GM19324 (cell line): ENCODE data around the gene NOS1.
A peak's percentile ranks its signal among the peaks of the same experiment; 100 is the strongest.
"Not testable (repeated sequence)": the region's sequence is repeated elsewhere in the genome, so short reads cannot be mapped to it uniquely, and the experiment has no call there.

ENCODE experiments used
- ATAC-seq: cut with Tn5 transposase; IDR thresholded peaks from one replicate; pipeline ENCODE4 v1.9.1; 2021; ENCODE audit warnings: mild to moderate bottlenecking, moderate library complexity; ENCODE audit not compliant: unreplicated experiment, low FRiP score

The NOS1 gene

DNA sequence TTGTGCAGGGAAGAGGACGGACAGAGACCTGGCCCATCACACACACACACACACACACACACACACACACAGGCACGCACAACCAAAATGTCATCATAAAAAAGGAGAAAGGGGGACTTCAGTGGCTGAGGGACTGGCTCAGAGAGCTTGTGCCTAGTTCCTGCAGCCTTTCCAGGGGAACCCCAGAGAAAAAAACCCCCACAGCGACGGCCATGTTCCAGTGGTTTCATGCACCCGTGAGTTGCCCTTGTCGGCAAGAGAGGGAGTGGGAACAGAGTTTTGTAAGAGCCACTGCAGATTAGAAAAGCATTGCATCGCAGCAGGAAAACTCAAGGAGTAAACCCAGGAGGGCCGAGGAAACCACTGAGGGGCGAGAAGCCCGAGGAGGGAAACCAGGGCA lies 146.6 kb downstream of the NOS1 start:
- ATAC-seq = no peak

DNA sequence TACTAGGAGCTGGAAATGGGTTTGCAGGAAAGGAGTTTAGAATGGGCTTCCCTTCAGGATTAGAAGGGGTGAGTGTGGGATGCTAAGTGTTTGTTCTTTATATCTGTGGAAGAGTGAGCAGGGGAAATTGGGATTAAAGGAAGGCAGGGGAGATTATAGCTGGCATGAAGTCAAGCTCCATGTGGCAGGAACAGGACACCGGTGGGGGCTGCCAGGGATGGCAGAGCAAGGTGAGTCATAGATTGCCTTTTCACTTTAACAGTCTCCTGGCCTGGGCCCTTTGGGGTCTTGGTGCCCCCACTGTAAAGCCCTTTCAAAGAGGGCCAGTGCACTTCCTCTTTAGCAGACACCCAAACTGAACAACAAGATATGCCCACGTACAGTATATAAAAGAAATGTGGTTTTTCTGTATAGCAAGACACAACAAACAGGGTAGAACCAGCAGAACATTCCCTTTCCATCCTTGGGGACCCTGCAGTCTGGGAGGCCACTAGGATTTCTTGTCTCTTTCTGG lies 148.1 kb downstream of the NOS1 start:
- no peak for ATAC-seq

DNA sequence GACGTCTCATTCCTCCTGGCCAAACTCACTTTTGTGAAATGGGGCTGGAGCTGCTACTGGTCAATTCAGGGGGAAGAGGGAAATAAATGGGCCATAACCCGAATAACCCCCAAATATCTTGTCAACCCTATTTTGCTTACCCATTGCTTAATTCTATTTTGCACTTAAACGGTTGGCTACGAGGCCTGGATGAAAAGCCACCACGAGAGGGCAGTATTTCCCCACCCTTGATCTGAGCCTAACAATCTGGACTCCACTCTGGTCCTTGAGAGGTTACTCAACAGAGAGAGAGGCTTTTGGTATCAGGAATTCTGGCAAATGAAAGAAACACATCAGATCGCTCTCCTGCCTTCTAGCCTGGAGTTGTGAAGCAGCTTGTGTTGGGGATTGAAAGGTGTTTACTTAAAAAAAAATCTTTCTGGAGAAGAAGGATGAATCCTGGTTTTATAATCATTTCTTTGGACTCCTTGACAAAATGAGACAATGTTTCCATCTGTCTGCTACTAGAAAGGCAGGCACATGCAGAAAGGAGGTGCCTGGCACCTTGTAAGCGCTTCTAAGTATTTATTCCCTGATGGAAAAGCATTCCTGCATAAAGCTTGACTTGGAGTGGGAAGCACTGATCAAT lies 148.7 kb downstream of the NOS1 start:
- no peak for ATAC-seq

DNA sequence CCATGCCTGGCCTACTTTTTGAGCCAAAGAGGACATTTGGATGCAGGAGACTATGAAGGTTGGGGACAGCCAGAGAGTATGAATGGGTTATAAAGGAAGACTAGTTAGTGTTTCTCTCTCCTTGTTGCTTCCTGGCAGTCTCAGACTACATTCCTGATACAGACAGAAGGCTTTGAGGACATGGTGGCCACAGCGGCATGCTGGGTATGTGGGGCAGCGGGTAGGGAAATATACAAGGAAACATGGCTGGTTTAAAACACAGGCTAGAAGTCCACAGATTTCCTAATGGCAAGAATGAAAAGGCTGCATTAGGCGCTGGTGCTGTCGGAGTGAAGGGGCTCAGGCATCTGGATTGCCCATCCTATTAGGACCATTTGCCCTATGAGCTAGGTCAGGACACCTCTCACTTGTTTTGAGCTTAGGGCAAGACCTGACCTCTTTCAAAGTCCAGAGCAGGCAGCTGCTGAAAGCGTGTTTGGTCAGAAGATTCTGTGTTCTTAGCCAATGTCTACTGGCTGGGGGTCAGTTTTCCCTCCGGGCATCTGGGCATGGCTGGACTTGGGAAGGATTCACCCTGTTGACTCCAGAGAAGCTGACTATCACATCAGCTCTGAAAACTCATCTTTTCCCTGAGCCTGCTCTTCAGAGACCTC lies 151.0 kb downstream of the NOS1 start:
- no peak for ATAC-seq

DNA sequence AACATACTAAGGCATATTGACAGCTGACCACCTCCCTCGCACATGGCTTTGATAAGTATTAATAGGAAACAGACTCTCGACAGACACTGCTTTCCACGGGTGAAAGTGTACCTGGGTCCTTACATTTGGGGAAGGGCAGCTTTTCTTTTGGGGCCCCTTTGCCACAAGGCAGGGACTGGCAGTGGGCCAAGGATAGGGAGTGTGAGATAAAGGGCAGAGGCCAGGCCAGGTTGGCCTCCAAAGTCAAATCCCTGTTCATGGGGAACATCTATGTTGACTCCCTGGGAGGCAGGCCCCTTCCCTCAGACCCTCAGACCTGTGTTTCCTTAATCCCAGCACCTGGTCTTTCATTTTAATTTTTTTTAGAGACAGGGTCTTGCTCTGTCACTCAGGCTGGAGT lies 151.8 kb downstream of the NOS1 start:
- no peak for ATAC-seq

DNA sequence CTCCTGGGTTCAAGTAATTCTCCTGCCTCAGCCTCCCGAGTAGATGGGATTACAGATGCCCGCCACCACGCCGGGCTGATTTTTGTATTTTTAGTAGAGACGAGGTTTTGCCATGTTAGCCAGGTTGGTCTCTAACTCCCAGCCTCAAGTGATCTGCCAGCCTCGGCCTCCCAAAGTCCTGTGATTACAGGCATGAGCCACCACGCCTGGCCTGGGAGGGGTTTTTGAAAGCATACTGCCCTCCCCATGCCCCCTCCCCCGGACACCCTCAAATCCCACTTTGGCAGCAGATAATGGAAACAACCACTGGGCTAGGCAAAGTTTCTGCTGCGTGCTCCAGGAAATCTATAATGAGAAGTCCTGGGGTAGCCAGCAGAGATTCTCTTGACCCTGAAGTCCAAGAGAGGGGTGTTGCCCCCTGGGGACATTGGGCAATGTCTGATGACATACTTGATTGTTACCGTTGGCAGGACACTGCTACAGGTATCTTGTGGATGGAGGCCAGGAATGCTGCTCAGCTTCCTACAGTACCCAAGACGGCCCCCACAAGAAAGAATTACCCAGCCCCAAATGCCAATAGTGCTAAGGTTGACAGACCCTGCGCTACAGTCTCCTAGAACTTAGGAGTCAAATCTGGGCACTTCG lies 152.5 kb downstream of the NOS1 start:
- no peak for ATAC-seq

DNA sequence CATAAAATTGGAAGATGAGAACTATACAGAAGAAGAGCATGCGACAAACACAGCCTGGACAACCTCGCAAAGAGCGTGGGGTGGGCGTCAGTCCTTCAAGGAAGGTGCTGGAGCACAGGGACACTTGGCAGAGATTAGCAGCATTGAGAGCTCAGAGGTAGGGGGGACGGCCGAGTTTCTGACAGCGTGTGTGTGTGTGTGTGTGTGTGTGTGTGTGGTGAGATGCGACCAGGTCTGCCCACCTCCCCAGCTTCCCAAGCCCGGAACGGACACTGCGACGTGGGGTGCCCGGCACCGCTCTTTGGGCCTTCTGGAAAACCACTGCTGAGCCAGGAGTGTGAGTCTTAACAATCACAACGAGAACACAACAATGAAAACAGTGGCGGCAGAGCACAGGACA lies 153.2 kb downstream of the NOS1 start:
- ATAC-seq = no peak

DNA sequence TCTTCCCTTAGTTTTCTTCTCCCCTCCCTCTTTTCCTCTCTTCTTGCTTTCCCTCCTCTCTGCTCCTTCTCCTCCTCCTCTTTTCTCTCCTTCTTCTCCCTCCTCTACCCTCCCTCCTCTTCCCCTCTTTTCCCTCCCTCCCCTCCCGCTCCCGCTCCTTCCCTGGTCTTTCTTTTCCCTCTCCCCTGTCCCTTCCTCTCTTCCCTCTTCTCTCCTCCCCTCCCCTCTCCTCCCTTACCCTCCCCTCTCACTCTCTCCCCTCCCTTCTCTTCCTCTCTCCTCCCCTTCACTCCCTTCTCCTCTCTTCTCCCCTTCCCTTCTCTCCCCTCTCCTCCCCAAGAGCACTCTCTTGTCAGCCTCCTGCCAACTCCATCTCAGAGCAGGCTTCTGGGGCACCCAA lies 153.8 kb downstream of the NOS1 start:
- ATAC-seq = no peak

DNA sequence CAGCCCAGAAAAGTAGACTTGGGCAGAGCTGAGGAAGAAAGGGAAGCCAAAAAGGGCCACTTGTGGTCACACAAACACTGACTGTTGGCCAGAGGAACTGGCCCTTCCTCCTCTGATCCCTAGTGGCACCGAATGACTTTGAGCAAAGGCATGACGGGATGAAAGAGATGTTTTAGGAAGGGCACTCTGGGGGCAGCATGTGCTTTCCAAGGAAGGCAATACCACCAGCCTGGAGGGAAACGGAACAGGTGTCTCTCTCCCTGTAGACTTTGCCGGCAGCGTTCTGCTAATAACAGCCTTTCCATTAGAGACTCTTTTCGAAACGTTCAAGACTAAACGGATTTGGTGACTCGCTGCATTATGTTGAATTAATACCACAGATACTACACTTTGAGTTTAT lies 158.9 kb downstream of the NOS1 start:
- no peak for ATAC-seq

DNA sequence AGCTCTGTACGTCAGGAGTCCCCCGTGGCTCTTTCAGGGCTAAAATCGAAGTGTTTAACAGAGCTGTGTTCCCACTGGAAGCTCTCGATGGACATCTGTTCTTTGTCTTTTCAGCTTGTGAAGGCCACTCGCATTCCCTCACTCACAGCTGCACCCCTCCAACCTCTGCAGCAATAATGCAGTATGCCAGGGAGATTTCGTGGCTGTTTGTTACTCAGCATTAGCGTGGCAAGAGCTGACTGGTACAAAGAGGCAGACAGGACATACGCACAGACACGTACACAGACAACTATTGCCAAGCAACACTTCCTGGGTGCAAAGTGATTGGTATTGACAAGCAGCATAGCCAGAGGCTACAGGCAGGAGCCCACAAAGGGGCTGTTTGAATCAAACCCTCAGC lies 159.4 kb downstream of the NOS1 start:
- no peak for ATAC-seq

DNA sequence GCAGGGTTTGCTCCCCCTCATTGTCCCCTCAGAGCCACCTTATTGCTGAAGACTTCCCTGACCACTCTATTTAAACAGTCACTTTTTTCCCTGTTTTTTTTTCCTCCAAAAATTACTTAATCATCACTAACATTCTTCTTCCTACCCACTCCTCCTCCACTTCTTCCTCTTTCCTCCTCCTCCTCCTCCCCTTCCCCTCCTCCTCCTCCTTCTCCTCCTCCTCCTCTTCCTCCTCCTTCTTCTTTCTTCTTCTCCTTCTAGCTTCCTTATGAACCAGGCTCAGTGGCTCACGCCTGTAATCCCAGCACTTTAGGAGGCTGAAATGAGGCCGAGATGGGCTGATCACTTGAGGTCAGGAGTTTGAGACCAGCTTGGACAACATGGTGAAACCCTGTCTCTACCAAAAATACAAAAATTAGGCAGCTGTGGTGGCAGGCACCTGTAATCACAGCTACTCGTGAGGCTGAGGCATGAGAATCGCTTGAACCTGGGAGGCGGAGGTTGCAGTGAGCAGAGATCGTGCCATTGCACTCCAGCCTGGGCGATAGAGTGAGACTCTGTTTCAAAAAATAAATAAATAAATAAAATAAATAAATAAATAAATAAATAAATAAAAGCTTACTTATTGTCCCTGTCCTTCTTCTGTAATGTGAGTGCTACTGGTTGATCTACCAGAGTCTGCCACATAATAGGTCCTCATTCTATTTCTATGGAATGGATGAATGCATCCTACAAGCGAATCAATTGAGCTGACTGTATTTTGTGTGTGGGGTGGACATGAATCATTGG lies 161.3 kb downstream of the NOS1 start:
- ATAC-seq = not testable (repeated sequence)

DNA sequence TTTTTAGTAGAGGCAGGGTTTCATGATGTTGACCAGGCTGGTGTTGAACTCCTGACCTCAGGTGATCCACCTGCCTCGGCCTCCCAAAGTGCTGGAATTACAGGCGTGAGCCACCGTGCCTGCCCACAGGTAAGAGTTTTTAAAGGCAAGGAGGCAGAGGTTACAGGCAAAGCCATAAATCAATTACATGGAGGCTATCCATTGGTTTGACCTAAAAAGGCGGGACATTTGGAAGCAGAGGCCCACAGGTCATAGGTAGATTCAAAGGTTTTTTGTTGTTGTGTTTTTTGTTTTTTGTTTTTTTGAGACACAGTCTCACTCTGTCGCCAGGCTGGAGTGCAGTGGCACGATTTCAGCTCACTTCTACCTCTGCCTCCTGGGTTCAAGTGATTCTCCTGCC lies 165.1 kb downstream of the NOS1 start:
- not testable (repeated sequence) for ATAC-seq

DNA sequence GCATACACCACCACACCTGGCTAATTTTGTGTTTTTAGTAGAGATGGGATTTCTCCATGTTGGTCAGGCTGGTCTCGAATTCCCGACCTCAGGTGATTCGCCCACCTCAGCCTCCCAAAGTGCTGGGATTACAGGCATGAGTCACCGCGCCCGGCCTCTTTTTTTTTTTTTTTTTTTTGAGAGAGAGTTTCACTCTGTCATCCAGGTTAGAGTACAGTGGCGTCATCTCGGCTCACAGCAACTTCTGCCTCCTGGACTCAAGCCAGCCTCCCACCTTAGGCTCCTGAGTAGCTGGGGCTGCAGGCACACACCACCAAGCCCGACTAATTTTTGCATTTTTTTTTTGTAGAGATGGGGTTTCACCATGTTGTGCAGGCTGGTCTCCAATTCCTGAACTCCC lies 166.4 kb downstream of the NOS1 start:
- not testable (repeated sequence) for ATAC-seq

DNA sequence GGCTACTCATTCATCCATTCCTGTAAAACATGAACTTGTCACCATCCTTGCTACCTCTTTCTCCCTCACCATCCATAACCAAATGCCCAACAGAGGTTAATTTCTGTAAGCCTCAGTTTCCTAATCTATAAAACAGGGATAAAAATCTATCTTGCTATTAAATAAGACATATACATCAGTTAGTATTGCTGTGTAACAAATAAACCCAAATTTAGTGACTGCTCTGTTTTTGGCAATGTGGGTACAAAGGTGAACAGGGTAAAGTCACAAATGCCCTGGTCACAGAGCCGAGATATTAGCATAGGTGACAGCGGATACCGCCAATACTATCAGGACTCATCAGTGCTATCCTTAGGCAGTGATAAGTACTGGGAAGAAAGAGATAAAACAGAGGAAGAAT lies 167.5 kb downstream of the NOS1 start:
- no peak for ATAC-seq

DNA sequence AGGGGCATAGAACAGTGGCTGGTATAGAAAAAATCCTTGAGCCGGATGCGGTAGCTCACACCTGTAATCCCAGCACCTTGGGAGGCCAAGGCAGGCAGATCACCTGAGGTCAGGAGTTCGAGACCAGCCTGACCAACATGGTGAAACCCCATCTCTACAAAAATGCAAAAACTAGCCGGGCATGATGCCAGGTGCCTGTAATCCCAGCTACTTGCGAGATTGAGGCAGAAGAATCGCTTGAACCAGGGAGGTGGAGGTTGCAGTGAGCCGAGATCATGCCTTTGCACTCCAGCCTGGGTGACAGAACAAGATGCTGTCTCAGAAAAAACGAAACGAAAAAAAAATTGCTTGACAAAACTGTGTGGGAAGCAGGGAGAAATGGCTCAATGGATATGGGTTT lies 168.8 kb downstream of the NOS1 start:
- not testable (repeated sequence) for ATAC-seq

DNA sequence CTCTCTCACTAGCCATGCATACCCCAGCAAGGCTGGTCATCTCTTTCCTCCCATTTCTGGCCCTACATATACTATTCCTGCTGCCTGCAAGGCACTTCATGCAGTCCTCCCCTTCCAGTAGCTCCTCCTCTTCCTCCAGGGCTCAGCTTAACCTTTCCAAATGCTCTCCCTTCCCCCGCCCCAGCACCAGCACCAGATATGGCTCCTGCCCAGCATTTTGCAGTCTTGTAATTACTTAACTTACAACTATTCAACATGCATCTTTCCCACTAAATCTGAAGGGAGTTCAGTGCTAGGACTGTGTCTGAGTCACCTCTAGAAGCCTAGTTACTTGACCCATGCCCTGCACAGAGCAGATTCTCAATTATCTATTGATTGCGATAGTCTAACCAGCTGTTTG lies 169.4 kb downstream of the NOS1 start:
- no peak for ATAC-seq

DNA sequence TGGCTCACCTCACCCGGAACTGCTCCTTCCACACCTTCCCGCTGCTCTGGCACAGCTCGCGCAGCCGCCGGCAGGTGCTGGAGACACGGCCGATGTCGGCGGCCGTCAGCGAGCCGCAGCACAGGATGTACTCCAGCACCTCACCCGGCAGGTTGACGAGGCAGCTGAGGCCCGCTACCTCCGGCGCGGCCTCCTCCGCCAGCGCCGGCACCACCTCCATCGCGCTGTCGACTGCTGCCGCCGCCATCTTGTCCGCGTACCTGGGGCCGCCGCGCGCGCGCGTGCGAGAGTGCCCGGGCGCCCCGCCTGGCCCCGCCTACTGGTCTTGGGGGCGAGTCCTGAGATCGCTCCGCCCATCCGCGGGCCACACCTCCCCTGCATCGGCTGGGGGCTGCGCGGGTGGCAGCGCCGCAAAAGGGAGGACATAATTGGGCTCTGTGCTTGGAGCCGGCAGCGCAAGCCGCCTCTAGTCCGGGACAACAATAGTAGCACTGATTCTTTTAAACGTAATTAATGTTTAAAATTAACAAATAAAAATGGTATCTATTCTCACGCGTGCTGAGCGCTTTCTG lies 171.1 kb downstream of the NOS1 start, which contains the start of gene FBXO21:
TSS of gene FBXO21 (minus strand) at position 261 of the 572 bp plus-strand sequence. CDS start at position 247, 14 bp downstream.
- peak; percentile 90 for ATAC-seq

DNA sequence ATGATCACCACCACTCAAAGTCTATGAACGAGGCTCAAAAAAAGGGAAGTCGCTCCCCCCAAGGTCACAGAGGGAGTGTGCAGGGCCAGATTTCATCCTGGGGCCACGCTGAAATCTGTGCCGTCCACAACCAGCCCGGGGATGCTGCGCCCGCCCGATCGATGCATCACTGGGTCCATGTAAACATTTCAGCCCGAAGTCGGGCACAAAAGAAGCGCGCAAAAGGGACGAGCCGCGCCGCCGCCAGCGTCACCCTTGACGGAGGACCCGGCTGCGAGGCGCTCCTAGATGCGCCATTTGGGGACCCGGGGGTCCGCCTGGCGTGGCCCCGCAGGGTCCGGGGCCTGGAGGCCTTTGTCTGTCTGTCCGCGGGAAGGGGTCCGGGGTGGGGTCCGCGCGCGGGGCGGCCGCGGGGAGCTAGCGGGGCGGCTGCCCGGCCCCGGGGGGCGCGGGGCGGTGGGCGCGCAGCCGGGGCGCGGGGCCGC lies 171.7 kb downstream of the NOS1 start:
- ATAC-seq = peak; percentile 45

DNA sequence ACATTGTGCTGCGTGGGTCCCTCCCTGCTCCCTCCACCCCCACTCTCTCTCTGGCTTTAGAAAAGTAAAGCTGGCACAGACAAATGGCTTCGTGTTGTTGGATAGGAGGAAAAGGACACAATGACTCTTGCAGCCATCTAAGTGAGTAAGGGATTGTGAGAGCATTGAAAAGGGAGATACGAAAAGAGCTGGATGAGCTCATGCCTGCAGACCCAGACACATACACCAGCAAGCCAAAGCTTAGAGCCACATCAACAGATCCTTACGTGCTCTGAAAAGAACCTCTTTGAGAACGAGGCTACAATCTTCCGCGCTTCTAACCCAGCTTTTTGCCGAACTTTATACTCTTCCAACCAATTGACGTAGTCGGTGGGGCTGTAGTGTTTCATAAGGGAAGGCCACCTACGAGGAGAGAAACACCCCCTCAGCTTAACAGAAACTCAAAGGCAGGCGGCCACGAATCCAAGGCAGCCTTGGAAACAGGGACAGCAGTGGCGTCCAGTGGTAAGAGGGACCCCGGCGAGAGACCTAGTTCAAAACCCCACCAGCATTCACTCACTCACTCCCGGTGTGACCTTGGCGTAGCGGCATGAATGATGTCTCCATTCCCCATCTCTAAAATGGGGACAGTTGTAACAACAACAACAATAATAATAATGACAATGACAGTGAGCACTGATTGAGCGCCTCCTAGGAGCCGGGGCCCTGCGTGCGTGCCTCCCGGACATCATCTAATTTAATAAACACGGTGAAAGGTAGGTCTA lies 172.3 kb downstream of the NOS1 start:
- ATAC-seq = no peak
